ENCODE data around the gene BRD1.

BRD1 gene

DNA sequence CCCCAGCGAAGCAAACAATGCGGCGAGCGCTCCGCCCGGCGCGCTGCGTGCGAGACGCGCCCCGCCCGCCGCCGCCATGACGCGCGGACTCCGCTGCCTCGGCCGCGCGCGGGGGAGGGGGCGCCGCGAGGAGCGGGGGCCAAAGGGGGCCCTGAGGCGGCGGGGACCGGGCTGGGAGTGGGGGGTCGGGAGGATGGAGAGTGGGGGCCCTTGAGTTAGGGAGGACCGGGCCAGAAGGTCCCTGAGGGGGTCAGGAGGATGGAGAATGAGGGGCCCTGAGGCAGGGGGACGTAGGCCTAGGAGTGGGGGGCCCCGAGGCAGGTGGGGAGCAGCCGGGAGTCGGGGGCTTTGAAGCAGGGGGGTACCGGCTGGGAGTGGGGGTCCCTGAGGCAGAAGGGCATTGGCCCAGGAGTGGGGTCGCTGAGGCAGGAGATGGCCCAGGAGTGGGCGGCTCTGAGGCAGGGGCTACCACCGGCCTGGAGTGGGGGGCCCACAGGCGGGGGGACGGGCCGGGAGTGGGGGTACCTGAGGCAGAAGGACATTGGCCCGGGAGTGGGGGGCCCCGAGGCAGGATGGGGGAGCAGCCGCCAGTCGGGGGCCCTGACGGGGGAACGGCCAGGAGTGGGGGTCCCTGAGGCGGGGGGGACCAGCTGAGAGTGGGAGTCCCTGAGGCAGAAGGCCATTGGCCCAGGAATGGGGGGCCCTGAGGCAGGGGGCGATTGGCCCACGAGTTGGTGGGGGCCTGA is at the start of gene BRD1:
Gene BRD1, minus strand, starts transcription at position 21 of the 746 bp plus-strand sequence. CDS start 3,556 bp downstream, outside the sequence.
- no peak for DNase-seq

DNA sequence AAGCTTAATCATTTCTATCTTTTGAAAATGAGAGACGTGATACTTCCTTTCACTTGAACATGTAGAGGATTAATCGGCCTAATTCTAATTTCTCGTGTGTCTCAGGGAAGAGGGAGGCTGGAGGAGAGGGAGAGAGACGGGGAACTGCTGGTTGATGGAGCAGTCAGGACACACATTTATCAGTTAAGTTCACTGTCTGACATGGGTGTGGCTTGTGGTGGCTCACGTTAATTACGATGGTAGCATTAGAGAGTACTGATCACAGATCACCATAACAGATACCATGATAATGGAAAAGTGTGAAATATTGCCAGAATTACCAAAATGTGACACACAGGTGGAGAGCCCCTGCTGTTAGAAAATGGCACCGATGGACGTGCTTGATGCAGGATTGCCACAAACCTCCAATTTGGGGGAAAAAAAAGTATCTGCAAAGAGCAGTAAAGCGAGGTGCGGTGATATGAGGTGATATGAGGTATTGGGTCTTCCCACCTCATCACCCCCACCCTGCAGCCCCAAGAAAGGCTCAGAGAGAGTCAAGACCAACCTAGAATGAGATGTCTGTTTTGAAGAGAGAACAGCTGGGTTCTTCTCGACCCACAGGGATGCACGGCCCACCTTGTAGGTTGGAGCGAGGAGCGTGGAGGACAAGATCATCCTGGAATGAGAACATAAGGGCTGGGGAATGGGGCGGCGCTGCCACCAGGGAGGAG is 45.7 kb upstream of the BRD1 start:
- DNase-seq: no peak

GRCh38 chr22:49872347-49872746 is 44.7 kb upstream of the BRD1 start:
- no peak for DNase-seq

DNA sequence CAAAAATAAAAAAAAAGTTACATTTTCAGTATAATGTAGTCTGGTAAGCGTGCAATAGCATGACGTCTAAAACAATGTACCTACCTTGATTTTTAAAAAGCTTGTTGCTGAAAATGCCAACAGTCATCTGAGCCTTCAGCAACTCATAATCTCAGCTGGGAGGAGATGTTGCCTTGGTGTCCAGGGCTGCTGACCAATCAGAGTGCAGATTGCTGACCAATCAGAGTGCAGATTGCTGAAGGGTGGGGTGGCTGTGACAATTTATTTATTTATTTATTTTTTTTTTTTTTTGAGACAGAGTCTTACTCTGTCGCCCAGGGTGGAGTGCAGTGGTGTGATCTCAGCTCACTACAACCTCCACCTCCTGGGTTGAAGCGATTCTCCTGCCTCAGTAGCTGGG is 43.8 kb upstream of the BRD1 start:
- DNase-seq: no peak

GRCh38 chr22:49869845-49870712 is 42.4 kb upstream of the BRD1 start:
- no peak for DNase-seq

DNA sequence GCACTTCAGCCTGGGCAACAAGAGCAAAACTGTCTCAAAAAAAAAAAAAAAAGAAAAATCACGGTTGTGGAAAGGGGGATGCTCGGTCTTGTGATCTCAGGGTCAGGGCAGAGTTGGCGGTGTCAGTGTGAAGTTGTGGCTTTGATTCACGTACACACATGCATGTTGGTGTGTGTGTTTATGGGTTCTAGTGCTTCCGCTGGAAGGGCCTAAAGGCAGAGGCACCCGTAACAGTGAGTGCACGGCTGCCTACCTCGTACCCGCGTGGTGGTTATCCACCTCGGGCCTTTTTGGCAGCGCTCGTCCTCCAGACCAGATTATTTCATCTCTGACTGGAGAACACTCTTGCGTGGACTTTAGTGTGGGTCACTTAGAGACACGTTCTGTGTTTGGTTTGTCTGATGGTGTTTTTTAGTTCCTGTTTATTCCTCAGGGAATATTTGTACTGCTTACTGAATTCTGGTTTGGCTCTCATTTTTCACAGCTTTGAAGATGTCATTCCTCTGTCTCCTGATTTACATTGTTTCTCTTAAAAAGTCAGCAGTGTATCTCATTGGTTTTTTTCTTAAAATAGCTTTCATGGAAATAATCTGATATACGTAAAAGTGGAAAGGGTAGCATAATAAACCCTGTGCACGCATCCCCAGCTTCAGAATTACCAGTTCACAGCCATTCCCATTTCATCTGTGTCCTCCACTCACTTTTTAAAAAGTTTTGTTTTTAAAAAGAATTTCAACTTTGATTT is 41.6 kb upstream of the BRD1 start:
- DNase-seq: no peak

- DNase-seq: no peak
Measured at GRCh38 chr22:49867303-49868265, 39.9 kb upstream of the BRD1 start.

DNA sequence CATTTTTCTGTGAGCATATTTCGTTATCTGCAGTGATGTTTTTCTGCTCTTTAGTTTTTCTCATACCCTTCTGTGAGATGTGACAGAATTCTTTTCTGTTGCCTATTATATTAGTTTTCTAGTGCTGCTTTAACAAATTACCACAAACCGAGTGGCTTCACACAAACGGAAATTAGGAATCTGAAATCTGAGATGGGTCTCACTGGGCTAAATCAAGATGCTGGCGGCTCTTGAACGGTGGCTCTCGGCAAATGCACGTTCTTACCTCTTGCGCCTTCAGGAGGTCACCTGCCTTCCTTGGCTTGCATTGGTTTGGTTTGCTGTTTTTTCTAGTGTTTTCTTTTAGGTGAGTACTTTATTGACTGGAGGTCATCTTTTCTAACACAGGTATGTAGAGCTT is 39.0 kb upstream of the BRD1 start:
- no peak for DNase-seq

GRCh38 chr22:49866134-49866533 is 38.5 kb upstream of the BRD1 start:
- no peak for DNase-seq

- no peak for DNase-seq
Measured at GRCh38 chr22:49865156-49865555, 37.5 kb upstream of the BRD1 start.

GRCh38 chr22:49863931-49864330 is 36.3 kb upstream of the BRD1 start:
- DNase-seq: no peak

DNA sequence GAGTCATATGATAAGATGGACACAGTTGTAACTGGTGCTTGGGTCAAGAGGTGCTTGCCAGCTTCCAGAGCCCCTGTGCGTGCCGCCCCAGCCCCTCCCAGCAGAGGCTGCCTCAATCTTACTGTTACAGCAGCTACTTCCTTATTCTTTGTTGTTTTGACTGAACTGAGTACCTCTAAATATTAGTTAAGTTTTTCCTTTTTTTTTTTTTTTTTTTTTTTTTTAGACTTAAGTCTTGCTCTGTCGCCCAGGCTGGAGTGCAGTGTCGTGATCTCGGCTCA is 34.8 kb upstream of the BRD1 start:
- DNase-seq: no peak

DNA sequence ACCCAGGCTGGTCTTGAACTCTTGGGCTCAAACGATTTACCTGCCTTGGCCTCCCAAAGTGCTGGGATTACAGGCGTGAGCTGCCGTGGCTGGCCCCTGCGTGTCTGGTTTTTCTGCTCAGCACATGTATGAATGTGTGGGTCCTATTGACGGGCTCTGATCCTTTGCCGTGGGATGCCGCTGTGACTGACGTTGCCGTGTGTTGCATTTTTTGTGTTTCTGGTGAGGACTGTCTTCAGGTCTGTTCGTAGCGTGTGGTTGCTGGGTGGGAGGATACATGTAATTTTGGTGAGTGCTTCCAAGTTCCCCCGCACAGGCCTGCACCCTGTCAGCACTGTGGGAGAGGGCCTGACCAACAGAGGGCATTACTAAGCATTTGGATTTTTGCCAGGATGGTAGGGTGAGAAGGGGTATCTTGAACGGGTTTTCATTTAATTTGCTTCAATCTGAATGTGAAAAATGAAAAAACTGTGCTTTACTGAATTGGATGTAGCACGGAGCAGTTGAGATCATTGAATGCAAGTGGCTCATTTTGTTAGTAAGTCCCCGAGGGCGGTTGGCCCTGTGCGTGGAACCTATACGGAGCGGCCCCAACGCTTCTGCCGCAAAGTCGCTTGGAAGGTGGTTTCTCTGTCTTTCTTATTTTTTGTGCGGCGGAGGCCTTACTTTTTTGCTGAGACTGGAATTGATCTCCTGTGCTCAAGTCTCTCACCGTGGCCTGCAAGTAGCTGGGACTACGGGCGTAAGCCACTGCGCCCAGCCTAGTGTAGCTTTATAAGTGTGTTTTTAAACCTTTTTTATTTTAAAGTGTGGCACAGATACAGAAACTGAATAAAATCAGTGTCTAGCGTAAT is 34.2 kb upstream of the BRD1 start:
- DNase-seq: no peak

DNA sequence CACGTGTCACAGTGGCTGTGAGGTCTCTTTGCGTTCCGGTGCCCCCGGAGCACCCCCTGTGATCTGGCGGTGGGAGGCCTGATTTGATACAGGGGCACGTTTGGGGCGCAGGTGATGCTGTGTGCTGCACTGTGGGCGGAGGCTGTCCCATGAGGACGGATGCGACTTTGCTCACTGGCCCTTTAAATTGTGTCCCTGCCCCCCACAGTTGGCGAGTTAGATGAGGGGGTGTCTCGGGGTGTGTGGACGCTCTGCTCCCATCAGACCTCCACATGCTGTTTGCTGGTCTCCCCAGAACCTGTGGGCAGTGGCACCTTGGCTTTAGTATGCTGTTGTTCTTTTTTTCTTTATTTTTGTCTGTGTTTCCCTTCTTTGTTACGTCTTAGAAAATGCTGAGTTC is 31.2 kb upstream of the BRD1 start:
- DNase-seq: no peak

GRCh38 chr22:49856766-49857618 is 29.3 kb upstream of the BRD1 start:
- no peak for DNase-seq

DNA sequence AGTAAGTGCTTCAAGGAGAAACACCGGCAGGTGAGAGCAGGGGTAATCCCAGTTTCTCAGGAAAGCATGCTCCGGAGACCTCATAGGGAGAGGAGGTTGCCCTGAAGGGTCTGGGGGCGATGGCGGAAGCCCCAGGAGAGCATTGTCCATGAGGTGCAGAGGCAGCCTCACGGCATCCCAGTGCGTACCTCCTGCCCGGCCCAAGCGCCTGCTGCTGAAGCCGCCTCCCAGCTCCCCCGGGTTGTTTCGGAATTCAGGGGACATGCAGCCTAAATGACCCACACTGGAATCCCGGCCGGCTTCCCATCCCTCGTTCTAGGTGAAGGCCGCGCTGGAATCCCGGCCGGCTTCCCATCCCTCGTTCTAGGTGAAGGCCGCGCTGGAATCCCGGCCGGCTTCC is 28.7 kb upstream of the BRD1 start:
- DNase-seq: no peak

- no peak for DNase-seq
Measured at GRCh38 chr22:49855251-49855911, 27.7 kb upstream of the BRD1 start.

GRCh38 chr22:49853981-49854831 is 26.5 kb upstream of the BRD1 start:
- no peak for DNase-seq
